ENCODE results near the gene GMDS.

DNA sequence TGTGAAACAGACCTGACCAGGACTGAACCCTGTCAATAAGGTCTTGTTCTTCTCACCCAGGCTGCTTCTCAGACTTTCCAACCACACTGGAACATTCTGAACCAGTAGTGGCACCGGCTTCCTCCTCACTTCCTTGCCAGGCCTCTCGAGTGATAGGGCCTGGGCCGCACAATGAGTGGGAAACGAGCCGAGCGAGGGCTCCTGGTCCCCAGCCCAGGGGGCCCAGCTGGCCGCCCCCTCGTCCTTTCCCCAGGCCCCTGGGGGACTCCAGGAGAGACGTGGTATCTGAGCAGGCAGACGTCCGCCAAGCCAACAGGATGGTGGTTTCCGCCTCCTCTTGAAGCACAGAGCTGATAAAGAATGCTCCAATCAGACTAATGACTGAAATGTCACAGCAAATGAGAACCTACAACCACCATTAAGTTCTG lies 117.9 kb downstream of the GMDS start:
- TF ChIP-seq JUND (IDR thresholded peaks at IDR 0.05; ENCODE audit: low read length): no peak
- TF ChIP-seq HDAC2 (IDR thresholded peaks at IDR 0.05; ENCODE audit: borderline replicate concordance in 1 of 2, low read depth in 2 of 2, low read length in 2 of 2): no peak
- TF ChIP-seq BACH1 (IDR thresholded peaks at IDR 0.05; ENCODE audit: low read length): no peak
- TF ChIP-seq, protein P1, sequence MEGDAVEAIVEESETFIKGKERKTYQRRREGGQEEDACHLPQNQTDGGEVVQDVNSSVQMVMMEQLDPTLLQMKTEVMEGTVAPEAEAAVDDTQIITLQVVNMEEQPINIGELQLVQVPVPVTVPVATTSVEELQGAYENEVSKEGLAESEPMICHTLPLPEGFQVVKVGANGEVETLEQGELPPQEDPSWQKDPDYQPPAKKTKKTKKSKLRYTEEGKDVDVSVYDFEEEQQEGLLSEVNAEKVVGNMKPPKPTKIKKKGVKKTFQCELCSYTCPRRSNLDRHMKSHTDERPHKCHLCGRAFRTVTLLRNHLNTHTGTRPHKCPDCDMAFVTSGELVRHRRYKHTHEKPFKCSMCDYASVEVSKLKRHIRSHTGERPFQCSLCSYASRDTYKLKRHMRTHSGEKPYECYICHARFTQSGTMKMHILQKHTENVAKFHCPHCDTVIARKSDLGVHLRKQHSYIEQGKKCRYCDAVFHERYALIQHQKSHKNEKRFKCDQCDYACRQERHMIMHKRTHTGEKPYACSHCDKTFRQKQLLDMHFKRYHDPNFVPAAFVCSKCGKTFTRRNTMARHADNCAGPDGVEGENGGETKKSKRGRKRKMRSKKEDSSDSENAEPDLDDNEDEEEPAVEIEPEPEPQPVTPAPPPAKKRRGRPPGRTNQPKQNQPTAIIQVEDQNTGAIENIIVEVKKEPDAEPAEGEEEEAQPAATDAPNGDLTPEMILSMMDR (IDR thresholded peaks at IDR 0.05; ENCODE audit: control extremely low read depth in 1 of 3, insufficient read depth in 1 of 3, low read depth in 1 of 3, low read length in 3 of 3): no peak
- TF ChIP-seq POLR2A (IDR thresholded peaks at IDR 0.05; ENCODE audit: control extremely low read depth in 1 of 2, low read depth in 2 of 2, low read length in 2 of 2): no peak
- no peak for TF ChIP-seq EGR1 (IDR thresholded peaks at IDR 0.05; ENCODE audit: borderline replicate concordance, low read depth, low read length)
- no peak for TF ChIP-seq ZNF274 (IDR thresholded peaks at IDR 0.05; ENCODE audit: borderline replicate concordance, extremely low read depth, low read length)
- no peak for TF ChIP-seq POLR2AphosphoS5 (IDR thresholded peaks at IDR 0.05; ENCODE audit: low read depth, low read length)
- no peak for TF ChIP-seq MAX (IDR thresholded peaks at IDR 0.05)
- no peak for TF ChIP-seq CHD1 (IDR thresholded peaks at IDR 0.05; ENCODE audit: low read depth, low read length)
- TF ChIP-seq KDM4A (IDR thresholded peaks at IDR 0.05; ENCODE audit: low read depth, low read length, severe bottlenecking): no peak
